HG02759 (cell line): ENCODE results near the gene CDIPT.

Experiments used
- ATAC-seq: cut with Tn5 transposase; IDR thresholded peaks from one replicate; pipeline ENCODE4 v1.9.1; 2021; ENCODE audit warnings: mild to moderate bottlenecking, moderate library complexity; ENCODE audit not compliant: unreplicated experiment

Gene CDIPT

GRCh38 chr16:29860218-29860617 lies 2.8 kb downstream of the CDIPT start:
- no peak for ATAC-seq

GRCh38 chr16:29858974-29859373 lies 4.1 kb downstream of the CDIPT start:
- no peak for ATAC-seq

GRCh38 chr16:29858149-29858849 lies 4.7 kb downstream of the CDIPT start:
- no peak for ATAC-seq

- no peak for ATAC-seq
These were observed 5.8 kb downstream of the CDIPT start for GRCh38 chr16:29857133-29857760.

- no peak for ATAC-seq
These were observed 8.4 kb downstream of the CDIPT start for GRCh38 chr16:29854520-29855100.

GRCh38 chr16:29852654-29853053 lies 10.4 kb downstream of the CDIPT start:
- no peak for ATAC-seq

- ATAC-seq, result no peak
These were observed 12.0 kb downstream of the CDIPT start for GRCh38 chr16:29850998-29851397.

GRCh38 chr16:29849505-29849904 lies 13.5 kb downstream of the CDIPT start:
- no peak for ATAC-seq

- ATAC-seq, result peak; percentile 60
These were observed 14.4 kb downstream of the CDIPT start for GRCh38 chr16:29848420-29849297.

- ATAC-seq, result no peak
These were observed 17.4 kb downstream of the CDIPT start for GRCh38 chr16:29845656-29846055.

- no peak for ATAC-seq
These were observed 18.3 kb downstream of the CDIPT start for GRCh38 chr16:29844575-29845331.

GRCh38 chr16:29843931-29844330 lies 19.1 kb downstream of the CDIPT start:
- ATAC-seq, result no peak

- no peak for ATAC-seq
These were observed 20.2 kb downstream of the CDIPT start for GRCh38 chr16:29842732-29843346.

GRCh38 chr16:29841631-29842030 lies 21.4 kb downstream of the CDIPT start:
- ATAC-seq, result no peak

GRCh38 chr16:29840240-29840639 lies 22.8 kb downstream of the CDIPT start:
- no peak for ATAC-seq

- no peak for ATAC-seq
These were observed 23.2 kb downstream of the CDIPT start for GRCh38 chr16:29839822-29840221.

GRCh38 chr16:29837841-29838240 lies 25.2 kb downstream of the CDIPT start:
- ATAC-seq, result no peak

- no peak for ATAC-seq
These were observed 26.4 kb downstream of the CDIPT start for GRCh38 chr16:29836623-29837022.

- no peak for ATAC-seq
These were observed 27.1 kb downstream of the CDIPT start for GRCh38 chr16:29835926-29836325.

GRCh38 chr16:29834079-29834478 lies 28.9 kb downstream of the CDIPT start:
- no peak for ATAC-seq
